H1 (cell line): ENCODE results near the gene NOG. TPM values are rescaled to one million over a fixed set of nuclear protein-coding genes. Genes with fewer than 3 reads are reported as not detected.
A peak's percentile ranks its signal among the peaks of the same experiment; 100 is the strongest.

Experiments
- CTCF ChIA-PET: fragments of 300-600 bp; sonication (Branson Sonifier 250); formaldehyde crosslinking; loops from one replicate; lab custom pipeline; 2021; ENCODE audit not compliant: partially characterized antibody; lab: Charles Lee
- POLR2A ChIA-PET: fragments of 300-600 bp; sonication (Branson Sonifier 250); formaldehyde crosslinking; loops from one replicate; lab custom pipeline; 2021; ENCODE audit warnings: inconsistent platforms; ENCODE audit not compliant: partially characterized antibody; lab: Charles Lee
- DNase-seq, 2 experiments: peaks; one replicate each; pipeline versions ENCODE4 v3.0.0 to v3.0.0-alpha.2; 2010 to 2022; ENCODE audit warnings: low spot score in 2 of 2, low read depth in 1 of 2, mixed read lengths in 1 of 2
- FAIRE-seq: peaks from 2 replicates; lab custom pipeline; 2011; peaks lifted over from hg19 to GRCh38; lab: Jason Lieb, UNC
- H2AFZ ChIP-seq: 2 replicates; pipeline ENCODE4 v1.8.1; 2012; ENCODE audit warnings: low read length, inconsistent platforms
- H2AK5ac ChIP-seq: 2 replicates; pipeline ENCODE4 v1.6.1; 2013; ENCODE audit warnings: low read depth, low read length
- H2BK120ac ChIP-seq: replicated peaks from 2 replicates; pipeline ENCODE3; 2013; ENCODE audit warnings: low read depth, low read length, inconsistent platforms
- H2BK12ac ChIP-seq: 2 replicates; pipeline ENCODE4 v1.6.1; 2013; ENCODE audit warnings: low read depth, low read length
- H2BK15ac ChIP-seq: 2 replicates; pipeline ENCODE4 v1.6.1; 2013; ENCODE audit warnings: low read length
- H2BK20ac ChIP-seq: 2 replicates; pipeline ENCODE4 v1.6.1; 2013; ENCODE audit warnings: low read length
- H2BK5ac ChIP-seq: 2 replicates; pipeline ENCODE4 v1.6.1; 2013; ENCODE audit warnings: low read depth, low read length
- H3K14ac ChIP-seq: 2 replicates; pipeline ENCODE4 v1.6.1; 2013; ENCODE audit warnings: inconsistent platforms; ENCODE audit not compliant: insufficient read length
- H3K18ac ChIP-seq: 2 replicates; pipeline ENCODE4 v1.6.1; 2013; ENCODE audit warnings: low read length; ENCODE audit errors: extremely low read depth
- H3K23ac ChIP-seq: 2 replicates; pipeline ENCODE4 v1.6.1; 2013; ENCODE audit warnings: inconsistent platforms; ENCODE audit not compliant: insufficient read length
- H3K23me2 ChIP-seq: 2 replicates; pipeline ENCODE4 v1.6.1; 2013; ENCODE audit warnings: low read depth, low read length
- H3K27ac ChIP-seq: 2 replicates; pipeline ENCODE4 v1.6.1; 2011; ENCODE audit warnings: low read depth, low read length, inconsistent platforms
- H3K27me3 ChIP-seq, 4 experiments: replicated peaks in 1 of 4; 1 replicate in 1 of 4; 2 replicates in 3 of 4; pipeline versions ENCODE4 v1.6.1 to v1.8.1; 2011 to 2013; ENCODE audit warnings: low read length in 3 of 4, mild to moderate bottlenecking in 3 of 4, inconsistent platforms in 2 of 4, mixed read lengths in 2 of 4, moderate library complexity in 1 of 4; ENCODE audit not compliant: control insufficient read depth in 3 of 4, insufficient read depth in 3 of 4; ENCODE audit errors: extremely low read depth in 1 of 4
- H3K36me3 ChIP-seq, 4 experiments: 2 replicates each; pipeline versions ENCODE4 v1.6.1 to v1.8.1; 2011 to 2013; ENCODE audit warnings: mild to moderate bottlenecking in 4 of 4, low read length in 3 of 4, moderate library complexity in 2 of 4, control low read depth in 1 of 4, inconsistent platforms in 1 of 4; ENCODE audit not compliant: insufficient read depth in 4 of 4, control insufficient read depth in 2 of 4
- H3K4ac ChIP-seq: replicated peaks from 2 replicates; pipeline ENCODE3; 2013; ENCODE audit warnings: low read length, low read depth, mixed read lengths, inconsistent platforms; ENCODE audit not compliant: insufficient read length
- H3K4me1 ChIP-seq, 4 experiments: replicated peaks in 1 of 4; 1 replicate in 1 of 4; 2 replicates in 3 of 4; pipeline versions ENCODE4 v1.6.1 to v1.8.1; 2011 to 2013; ENCODE audit warnings: low read length in 3 of 4, inconsistent platforms in 2 of 4, mixed read lengths in 1 of 4; ENCODE audit not compliant: insufficient read depth in 4 of 4, control insufficient read depth in 3 of 4
- H3K4me2 ChIP-seq, 2 experiments: 2 replicates each; pipeline versions ENCODE4 v1.6.1 to v1.8.1; 2011 to 2013; ENCODE audit warnings: low read depth in 2 of 2, low read length in 2 of 2, control low read depth in 1 of 2, inconsistent platforms in 1 of 2, mild to moderate bottlenecking in 1 of 2; ENCODE audit not compliant: insufficient read depth in 1 of 2
- H3K4me3 ChIP-seq, 4 experiments: fragments of 200-600, 300-600 bp in 1 of 4; sonication (generic), shearing (Covaris generic), sonication (Bioruptor Twin) in 1 of 4; 2 replicates each; pipeline versions ENCODE4 v1.5.1 to v1.8.1; 2011 to 2016; ENCODE audit warnings: low read length in 4 of 4, low read depth in 3 of 4, control low read depth in 2 of 4, inconsistent platforms in 2 of 4, mild to moderate bottlenecking in 2 of 4, mixed read lengths in 1 of 4, moderate library complexity in 1 of 4; ENCODE audit not compliant: insufficient read depth in 2 of 4; ENCODE audit errors: extremely low read depth in 1 of 4
- H3K56ac ChIP-seq: replicated peaks from 2 replicates; pipeline ENCODE3; 2013; ENCODE audit warnings: low read depth, mild to moderate bottlenecking, mixed read lengths, low read length, inconsistent platforms; ENCODE audit not compliant: insufficient read length
- H3K79me1 ChIP-seq: 2 replicates; pipeline ENCODE4 v1.6.1; 2013; ENCODE audit warnings: low read depth, low read length, control low read depth
- H3K79me2 ChIP-seq, 2 experiments: 2 replicates each; pipeline versions ENCODE4 v1.6.1 to v1.8.1; 2012 to 2013; ENCODE audit warnings: low read length in 2 of 2, mild to moderate bottlenecking in 2 of 2, inconsistent platforms in 1 of 2; ENCODE audit not compliant: insufficient read depth in 2 of 2, control insufficient read depth in 1 of 2
- H3K9ac ChIP-seq, 4 experiments: replicated peaks in 1 of 4; 1 replicate in 1 of 4; 2 replicates in 3 of 4; pipeline versions ENCODE4 v1.6.1 to v1.8.1; 2011 to 2013; ENCODE audit warnings: low read depth in 3 of 4, low read length in 3 of 4, control low read depth in 2 of 4, mild to moderate bottlenecking in 2 of 4, moderate library complexity in 2 of 4, inconsistent platforms in 1 of 4; ENCODE audit errors: extremely low read depth in 1 of 4
- H3K9me3 ChIP-seq, 2 experiments: 2 replicates each; pipeline versions ENCODE4 v1.6.1 to v1.8.1; 2012 to 2013; ENCODE audit warnings: mild to moderate bottlenecking in 2 of 2, moderate library complexity in 2 of 2, control low read depth in 1 of 2, inconsistent platforms in 1 of 2, low read depth in 1 of 2, low read length in 1 of 2, mixed read lengths in 1 of 2; ENCODE audit not compliant: insufficient read depth in 2 of 2
- H4K20me1 ChIP-seq, 2 experiments: replicated peaks in 1 of 2; 2 replicates each; pipeline versions ENCODE3 to v1.8.1; 2011 to 2013; ENCODE audit warnings: inconsistent platforms in 2 of 2, low read length in 2 of 2, mild to moderate bottlenecking in 1 of 2; ENCODE audit not compliant: insufficient read depth in 2 of 2, control insufficient read depth in 1 of 2
- H4K5ac ChIP-seq: 2 replicates; pipeline ENCODE4 v1.6.1; 2013; ENCODE audit warnings: low read length, low read depth, mixed read lengths, inconsistent platforms; ENCODE audit not compliant: insufficient read length
- H4K8ac ChIP-seq: 2 replicates; pipeline ENCODE4 v1.8.0; 2013; ENCODE audit warnings: mild to moderate bottlenecking, moderate library complexity, low read length, inconsistent platforms; ENCODE audit not compliant: insufficient read depth; ENCODE audit errors: extremely low read depth
- H4K91ac ChIP-seq: replicated peaks from 2 replicates; pipeline ENCODE3; 2013; ENCODE audit warnings: low read length, mixed read lengths, inconsistent platforms; ENCODE audit not compliant: insufficient read length
- BCL11A ChIP-seq, 2 experiments: IDR thresholded peaks; one replicate each; pipeline ENCODE4 v1.6.1; 2011; ENCODE audit warnings: low read depth in 2 of 2, low read length in 2 of 2, mild to moderate bottlenecking in 2 of 2
- CBX5 ChIP-seq: fragments of 300-800, 300-1000 bp; sonication (generic); IDR thresholded peaks from 2 replicates; pipeline ENCODE4 v1.7.1; 2016; ENCODE audit warnings: antibody characterized with exemption, low read length, low read depth
- CHD2 ChIP-seq: IDR thresholded peaks from 2 replicates; pipeline ENCODE4 v1.6.1; 2012; ENCODE audit warnings: low read length, improper control_type of control experiment
- HDAC6 ChIP-seq: IDR thresholded peaks from one replicate; pipeline ENCODE4 v1.7.1; 2012; ENCODE audit warnings: low read depth, mild to moderate bottlenecking, inconsistent platforms, low read length, moderate library complexity
- POLR2AphosphoS5 ChIP-seq: IDR thresholded peaks from 2 replicates; pipeline ENCODE4 v1.6.1; 2011; ENCODE audit warnings: low read depth, low read length
- RNF2 ChIP-seq: fragments of 200-900, 300-1000 bp; sonication (generic); IDR thresholded peaks from 2 replicates; pipeline ENCODE4 v1.7.1; 2016; ENCODE audit warnings: borderline replicate concordance, low read depth, mild to moderate bottlenecking, antibody characterized with exemption, low read length; ENCODE audit not compliant: poor library complexity, severe bottlenecking; ENCODE audit errors: missing control alignments
- SIN3A ChIP-seq, 2 experiments: IDR thresholded peaks in 1 of 2; conservative IDR thresholded peaks in 1 of 2; 2 replicates each; pipeline ENCODE4 v1.6.1; 2011 to 2012; ENCODE audit warnings: low read length in 2 of 2, improper control_type of control experiment in 1 of 2, low read depth in 1 of 2, mild to moderate bottlenecking in 1 of 2
- SIRT6 ChIP-seq: IDR thresholded peaks from one replicate; pipeline ENCODE4 v1.7.1; 2012; ENCODE audit warnings: low read length, inconsistent platforms
- SRF ChIP-seq: IDR thresholded peaks from 2 replicates; pipeline ENCODE4 v1.6.1; 2011; ENCODE audit warnings: mild to moderate bottlenecking, low read depth, low read length, moderate library complexity
- TCF12 ChIP-seq: IDR thresholded peaks from 2 replicates; pipeline ENCODE4 v1.6.1; 2011; ENCODE audit warnings: low read depth, mild to moderate bottlenecking, low read length
- TEAD4 ChIP-seq: IDR thresholded peaks from 2 replicates; pipeline ENCODE4 v1.6.1; 2012; ENCODE audit warnings: low read depth, low read length, inconsistent platforms, mixed read lengths
- WGBS, 2 experiments: shearing (Covaris generic) in 1 of 2; methylation state at CpG; one replicate each; pipeline versions ENCODE4 v1.1.6 to v1.1.7; 2013 to 2015; ENCODE audit warnings: low lambda C conversion rate in 2 of 2, mixed read lengths in 2 of 2, inconsistent platforms in 1 of 2, low coverage in 1 of 2, missing lambda C conversion rate in 1 of 2; ENCODE audit not compliant: insufficient replicate concordance in 2 of 2, insufficient coverage in 1 of 2, insufficient read length in 1 of 2; ENCODE audit errors: extremely low coverage in 1 of 2, missing lambda C conversion rate in 1 of 2; 5-methylcytosine and 5-hydroxymethylcytosine counted together
- polyA plus RNA-seq, 7 experiments: library from polyadenylated mRNA; depleted of rRNA in 3 of 7; stranded (reverse) in 5 of 7; unstranded in 2 of 7; fragments of >200 nt in 5 of 7; fragments of 200-250 nt in 2 of 7; gene quantifications; 1 replicate in 5 of 7; 2 replicates in 1 of 7; 4 replicates in 1 of 7; pipeline versions ENCODE4 v1.2.1 to v1.2.3, GENCODE V29; 2011 to 2013; ENCODE audit warnings: missing spikeins in 2 of 7, mixed read lengths in 2 of 7
- total RNA-seq: library from RNA; stranded (reverse); fragmentation: NEBNext Ultra II Directional; extraction: Animal tissue kit (Norgen Biotek cat#: 25700); gene quantifications from 2 replicates; pipeline ENCODE4 v1.2.1, GENCODE V29; 2021

The NOG gene
- total and polyA plus RNA-seq, 2 of the 8 experiments (the other 6 are each of a cell fraction or from before 2014, with no cell fraction given), result 0.35 TPM

DNA sequence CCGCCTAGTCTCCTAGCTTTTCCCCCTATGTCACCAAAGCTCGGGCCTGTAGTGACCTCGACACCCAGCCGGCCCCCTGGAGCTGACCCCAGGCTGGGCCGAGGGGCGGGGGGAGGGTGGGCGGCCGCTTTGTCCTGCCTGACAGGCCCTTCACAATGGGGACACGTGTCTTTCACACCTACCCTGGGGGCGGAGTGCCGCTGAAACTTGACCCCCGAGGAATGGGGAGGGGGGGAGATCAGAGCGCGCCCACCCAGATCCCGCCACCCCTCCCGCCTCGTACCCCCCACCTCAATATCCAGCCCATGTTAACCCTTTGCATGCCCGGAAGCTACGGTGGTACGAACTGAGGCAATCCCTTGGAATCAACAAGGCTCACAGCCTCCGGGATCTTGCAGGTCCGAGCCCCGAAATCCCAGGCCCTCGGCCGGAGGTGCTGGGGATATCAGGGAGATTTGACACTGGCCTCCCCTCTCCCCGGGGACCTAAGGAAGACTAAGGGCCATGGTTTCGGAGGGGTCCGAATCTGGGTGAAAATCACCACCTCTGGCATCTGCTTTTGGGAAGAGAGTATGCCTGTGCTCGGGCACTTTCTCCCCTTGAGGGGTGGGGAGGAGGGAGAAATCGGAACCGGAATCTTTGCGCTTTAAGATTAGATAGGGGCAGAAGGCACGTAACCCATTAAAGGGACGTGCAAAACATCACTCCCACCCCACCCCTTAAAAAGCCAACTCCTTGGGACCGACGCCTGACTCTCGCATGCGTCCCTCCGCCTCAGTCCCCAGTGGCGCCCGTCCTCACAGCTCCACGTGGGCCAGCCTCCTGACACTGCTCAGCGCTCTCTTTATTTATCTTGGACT lies 2.6 kb downstream of the NOG start:
- Histone ChIP-seq H3K23ac (no peak overlapping the region), H4K5ac (no peak overlapping the region), H3K4ac (no peak overlapping the region), H3K27ac (no peak overlapping the region), H3K36me3 (no peaks in the 10 kb centered on the region), H3K23me2 (peaks cover 30% of the 10 kb centered on the region), H3K4me3 (peak overlapping the region; percentile 58 to 79 (median 70)), H3K9me3 (no peaks in the 10 kb centered on the region), H2AK5ac (no peak overlapping the region), H3K9ac (no peak overlapping the region), H2BK15ac (no peak overlapping the region), H2AFZ (peak overlapping the region; percentile 82), H2BK12ac (no peak overlapping the region), H3K18ac (peak overlapping the region; percentile 83), H3K4me2 (peak overlapping the region; percentile 62 to 87), H3K27me3 (peaks cover 12 to 64% (median 50%) of the 10 kb centered on the region in 4 experiments), H4K91ac (no peak overlapping the region), H2BK120ac (no peak overlapping the region), H4K20me1 (no peaks in the 10 kb centered on the region), H2BK20ac (peak overlapping the region; percentile 15; the same call in 1 of the 2 replicates), H2BK5ac (no peak overlapping the region; the same call in 1 of the 2 replicates), H3K79me1 (no peaks in the 10 kb centered on the region), H3K79me2 (no peaks in the 10 kb centered on the region), H3K4me1 (peaks cover 0 to 11% (median 4%) of the 10 kb centered on the region in 4 experiments; a peak in 5 of 7 replicates), H3K14ac (no peak overlapping the region), H4K8ac (no peak overlapping the region; the same call in 1 of the 2 replicates), H3K56ac (no peak overlapping the region)
- DNase-seq (peak in 1 of 2 experiments; percentile 80), FAIRE-seq (no peak)
- 1% methylated on average over 18 of the region's 43 CpGs; no CpG with 5 or more reads in 1 of the 2 experiments for WGBS, 2 experiments
- ChIA-PET CTCF (interaction anchor here (0.5 to 3.7 kb wide), 8 partner anchors 15 to 186 kb away, joined by 3 to 24 read pairs (median 3); no protein-coding TSS in a partner anchor), POLR2A (interaction anchor here (0.7 to 1.4 kb wide), 4 partner anchors 52 to 202 kb away, joined by 3 to 4 read pairs (median 3); no protein-coding TSS in a partner anchor)
- peak; percentile 31; the same call in 1 of the 2 replicates for TF ChIP-seq CHD2
- no peak for TF ChIP-seq SRF
- no peak for TF ChIP-seq BCL11A (IDR thresholded peaks at IDR 0.05; ENCODE audit: low read depth in 2 of 2, low read length in 2 of 2)
- TF ChIP-seq SIRT6, result no peak
- TF ChIP-seq RNF2, result peak; percentile 32
- no peak for TF ChIP-seq CBX5
- TF ChIP-seq TEAD4, result peak; percentile 46; the same call in 1 of the 2 replicates
- TF ChIP-seq HDAC6, result no peak
- TF ChIP-seq POLR2AphosphoS5, result no peak
- no peak for TF ChIP-seq TCF12
- TF ChIP-seq SIN3A (conservative IDR thresholded peaks at IDR 0.05 in 1 of 2, IDR thresholded peaks at IDR 0.05 in 1 of 2; ENCODE audit: low read depth in 1 of 2, low read length in 2 of 2), result peak in 1 of 2 experiments; percentile 38; a peak in 1 of 4 replicates
